NB4 (cell line): ENCODE results near the gene SPRED1.

Experiments
- CTCF ChIP-seq: IDR thresholded peaks from one replicate; pipeline ENCODE4 v1.5.1; 2012; ENCODE audit warnings: low read depth, low read length
- MAX ChIP-seq: IDR thresholded peaks from 2 replicates; pipeline ENCODE4 v1.6.1; 2011; ENCODE audit warnings: low read depth, low read length
- MYC ChIP-seq: IDR thresholded peaks from 2 replicates; pipeline ENCODE4 v1.6.1; 2011; ENCODE audit warnings: low read depth, low read length
- POLR2A ChIP-seq: IDR thresholded peaks from 2 replicates; pipeline ENCODE4 v1.6.1; 2011; ENCODE audit warnings: mild to moderate bottlenecking; ENCODE audit not compliant: insufficient read length; ENCODE audit errors: extremely low read depth

GRCh38 chr15:38267421-38268022 lies 14.9 kb downstream of the SPRED1 start:
- TF ChIP-seq CTCF: no peak
- TF ChIP-seq POLR2A: no peak
- TF ChIP-seq MAX: no peak
- no peak for TF ChIP-seq MYC
